ENCODE measurements around the gene C9orf43. TPM values are rescaled to one million over a fixed set of nuclear protein-coding genes. Genes with fewer than 3 reads are reported as not detected.
"Not testable (repeated sequence)": the region's sequence is repeated elsewhere in the genome, so short reads cannot be mapped to it uniquely, and the experiment has no call there.

Gene C9orf43
- total RNA-seq, 1 experiment from 2014 or later = 0.29 TPM

DNA sequence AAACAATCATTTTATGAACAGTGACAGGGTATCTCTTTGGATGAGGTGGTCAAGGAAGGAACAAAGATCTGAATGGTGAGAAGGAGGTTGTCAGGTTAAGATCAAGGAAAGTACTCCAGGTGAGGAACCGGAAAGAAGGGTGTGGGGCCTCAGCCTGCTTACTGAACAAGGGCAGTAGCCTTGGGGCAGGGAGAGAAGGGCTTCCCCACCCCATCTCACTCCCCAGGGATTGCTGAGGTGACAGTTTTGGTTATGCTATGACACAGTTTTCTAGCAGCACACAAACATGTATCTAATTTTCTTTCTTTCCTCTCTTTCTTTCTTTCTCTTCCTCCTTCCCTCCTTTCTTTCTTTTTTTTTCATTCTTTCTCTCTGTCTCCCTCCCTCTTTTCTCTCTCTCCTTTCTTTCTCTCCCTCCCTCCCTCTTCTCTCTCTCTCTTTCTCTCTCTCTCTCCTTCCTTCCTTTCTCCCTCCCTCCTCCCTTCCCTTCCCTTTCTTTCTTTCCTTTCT lies 29.6 kb upstream of the C9orf43 start:
- DNase-seq (ENCODE audit: low read depth) = no peak

DNA sequence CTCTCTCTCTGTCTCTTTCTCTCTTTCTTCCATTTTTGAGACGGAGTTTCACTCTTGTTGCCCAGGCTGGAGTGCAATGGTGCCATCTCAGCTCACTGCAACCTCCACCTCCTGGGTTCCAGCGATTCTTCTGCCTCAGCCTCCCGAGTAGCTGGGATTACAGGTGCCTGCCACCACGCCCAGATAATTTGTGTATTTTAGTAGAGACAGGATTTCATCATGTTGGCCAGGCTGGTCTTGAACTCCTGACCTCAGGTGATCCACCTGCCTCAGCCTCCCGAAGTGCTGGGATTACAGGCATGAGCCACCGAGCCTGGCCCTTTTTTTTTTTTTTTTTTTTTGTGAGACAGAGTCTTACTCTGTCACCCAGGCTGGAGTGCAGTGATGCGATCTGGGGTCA lies 29.1 kb upstream of the C9orf43 start:
- DNase-seq (ENCODE audit: low read depth) = not testable (repeated sequence)

DNA sequence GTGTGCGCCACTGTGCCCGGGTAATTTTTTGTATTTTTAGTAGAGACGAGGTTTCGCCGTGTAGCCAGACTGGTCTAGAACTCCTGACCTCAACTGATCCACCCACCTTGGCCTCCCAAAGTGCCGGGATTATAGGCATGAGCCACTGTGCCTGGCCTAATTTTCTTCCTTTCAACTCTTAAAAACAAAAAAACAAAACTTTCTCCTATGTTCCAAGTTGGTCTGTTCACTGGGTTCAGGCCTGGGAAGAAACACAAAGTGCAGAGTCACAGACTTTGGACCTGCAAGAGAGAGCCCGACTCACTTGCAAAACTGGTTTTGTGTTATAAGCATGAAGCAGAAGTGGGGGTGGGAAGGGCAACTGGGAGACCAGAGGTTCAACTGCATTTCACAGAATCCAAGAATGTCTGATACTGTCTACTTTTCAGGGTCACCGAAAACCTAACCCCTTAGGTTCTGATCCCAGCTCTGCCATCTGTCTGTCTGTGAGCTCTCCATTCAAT lies 28.6 kb upstream of the C9orf43 start:
- DNase-seq (ENCODE audit: low read depth) = no peak

DNA sequence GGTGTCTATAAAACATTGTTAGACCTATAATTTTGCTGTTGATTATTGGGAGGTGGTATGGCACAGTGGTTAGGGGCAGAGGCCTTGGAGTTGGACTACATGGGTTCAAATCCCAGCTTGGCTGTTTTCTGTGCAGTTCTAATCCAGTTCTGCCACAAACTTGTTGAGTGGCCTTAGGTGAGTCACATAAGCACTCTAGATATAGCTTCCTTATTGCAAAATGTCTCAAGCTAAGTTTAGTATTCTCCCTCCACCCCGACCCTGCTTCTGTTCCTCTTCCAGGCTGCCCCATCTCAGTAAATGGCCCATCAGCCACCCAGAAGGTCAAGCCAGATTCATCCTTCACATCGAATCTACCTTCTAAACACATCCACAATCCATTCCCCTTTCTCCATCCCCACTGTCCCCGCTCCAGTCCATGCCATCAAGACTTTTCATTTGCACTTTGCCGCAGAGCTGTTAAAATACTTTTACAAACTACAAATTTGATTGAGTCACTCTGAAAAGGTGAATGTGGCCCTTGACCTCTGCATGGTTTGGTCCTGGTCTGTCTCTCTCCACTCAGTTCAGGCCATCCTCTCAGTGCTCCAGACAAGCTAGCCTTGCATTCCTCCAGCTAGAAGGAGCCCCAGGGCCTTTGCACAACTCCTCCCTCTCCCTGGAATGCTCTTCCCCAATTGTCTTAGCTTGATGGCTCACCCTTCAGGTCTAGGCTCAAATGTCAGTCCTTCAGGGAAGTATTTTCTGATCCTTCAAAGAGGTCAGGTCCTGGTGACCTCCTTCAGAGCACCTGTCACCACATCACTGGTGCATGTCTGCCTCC lies 23.8 kb upstream of the C9orf43 start:
- DNase-seq (ENCODE audit: low read depth) = no peak

DNA sequence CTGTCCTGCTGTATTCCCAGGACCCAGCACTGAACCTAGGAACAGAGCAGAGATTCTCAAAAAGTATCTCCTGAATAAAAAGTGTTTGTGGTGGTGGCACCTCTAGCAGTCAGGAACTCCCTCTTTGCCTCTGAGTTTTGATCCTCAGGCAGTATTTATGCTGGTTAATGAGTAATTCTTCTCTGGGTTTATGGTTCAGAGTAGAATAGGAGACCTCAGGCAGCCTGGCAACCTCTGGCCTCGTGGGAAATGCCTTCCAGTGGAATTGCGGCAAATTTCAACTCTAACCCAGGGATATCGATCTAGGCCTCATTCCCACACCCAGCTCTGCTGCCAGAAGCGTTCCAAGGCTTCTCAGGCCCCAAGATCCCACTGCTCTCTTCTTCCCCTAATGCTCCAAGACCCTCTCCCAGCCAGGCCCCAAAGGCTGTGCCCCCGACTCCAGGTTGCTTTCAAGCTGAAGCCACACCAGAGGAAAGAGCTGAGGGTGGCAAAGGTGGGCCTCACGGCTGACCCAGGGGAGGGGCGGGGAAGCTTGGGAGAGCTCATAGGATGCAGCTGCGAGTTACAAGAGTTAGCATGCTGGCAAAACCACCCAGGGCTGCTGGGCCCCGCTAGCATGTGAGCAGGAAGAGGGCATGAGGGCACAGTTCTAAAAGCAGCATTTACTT lies 22.9 kb upstream of the C9orf43 start:
- no peak for DNase-seq (ENCODE audit: low read depth)

DNA sequence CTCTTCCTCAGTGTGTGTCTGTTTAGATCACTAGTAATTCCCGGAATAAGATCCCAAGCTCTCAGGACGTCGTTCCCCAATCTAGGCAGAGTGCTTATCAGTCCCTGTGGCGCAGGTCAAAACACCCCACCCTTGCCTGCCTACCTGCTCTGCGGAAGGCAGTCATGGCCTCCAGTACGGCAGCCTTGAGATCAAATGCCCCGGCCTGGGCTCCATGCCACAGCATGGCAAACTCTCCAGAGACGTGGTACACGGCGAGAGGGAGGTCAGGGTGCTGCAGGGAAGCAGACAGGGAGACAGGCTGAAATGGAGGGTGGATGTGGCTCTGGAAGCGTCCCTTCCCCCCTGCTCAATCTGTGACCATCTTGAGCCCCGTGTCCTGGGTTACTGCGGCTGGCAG lies 21.7 kb upstream of the C9orf43 start:
- DNase-seq (ENCODE audit: low read depth) = no peak

DNA sequence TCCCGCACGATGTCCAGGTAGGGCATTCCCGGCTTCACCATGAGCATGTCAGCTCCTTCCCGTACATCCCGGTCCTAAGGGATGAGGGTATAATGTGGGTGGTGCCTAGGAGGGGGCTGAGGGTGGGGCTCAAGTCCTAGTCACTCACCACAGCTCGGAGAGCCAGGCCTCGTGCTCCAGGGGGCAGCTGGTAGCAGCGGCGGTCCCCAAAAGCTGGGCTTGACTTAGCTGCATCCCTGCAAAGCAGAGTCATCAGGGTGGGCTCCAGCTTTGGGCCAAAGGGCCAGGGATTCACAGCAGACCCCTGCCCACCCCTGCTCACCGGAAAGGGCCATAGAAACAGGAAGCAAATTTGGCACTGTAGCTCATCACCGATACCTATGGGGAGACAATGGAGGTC lies 21.1 kb upstream of the C9orf43 start:
- no peak for DNase-seq (ENCODE audit: low read depth)

DNA sequence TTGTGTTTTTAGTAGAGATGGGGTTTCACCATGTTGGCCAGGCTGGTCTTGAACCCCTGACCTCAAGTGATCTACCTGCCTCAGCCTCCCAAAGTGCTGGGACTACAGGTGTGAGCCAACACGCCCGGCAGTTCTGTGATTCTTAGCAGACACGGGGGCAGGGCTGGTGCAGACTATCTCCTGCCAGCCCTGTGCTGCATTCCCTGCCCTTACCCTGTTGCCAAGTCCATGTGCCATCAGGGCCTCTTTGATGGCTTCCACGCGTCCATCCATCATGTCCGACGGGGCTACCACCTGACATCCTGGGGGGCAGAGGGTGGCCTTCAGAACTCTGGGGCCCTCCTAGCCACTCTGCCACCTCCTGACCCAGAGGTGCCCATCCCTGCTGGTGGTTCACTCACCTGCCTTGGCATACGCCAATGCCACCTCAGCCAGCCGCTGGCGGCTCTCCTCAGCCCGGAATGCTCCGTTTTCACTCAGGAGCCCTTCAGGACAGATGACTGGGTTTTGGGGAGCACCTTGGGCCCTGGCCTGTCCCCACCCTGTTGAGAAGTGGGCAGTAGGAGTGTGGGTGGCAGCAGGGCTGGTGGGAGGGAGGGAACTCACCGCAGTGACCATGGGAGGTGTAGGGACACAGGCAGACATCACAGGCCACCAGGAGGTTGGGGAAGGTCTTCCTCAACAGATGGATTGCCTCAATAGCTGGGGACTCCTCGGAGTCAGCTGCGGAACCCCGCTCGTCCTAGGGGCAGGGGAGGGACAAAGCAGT lies 20.2 kb upstream of the C9orf43 start:
- DNase-seq (ENCODE audit: low read depth) = no peak

DNA sequence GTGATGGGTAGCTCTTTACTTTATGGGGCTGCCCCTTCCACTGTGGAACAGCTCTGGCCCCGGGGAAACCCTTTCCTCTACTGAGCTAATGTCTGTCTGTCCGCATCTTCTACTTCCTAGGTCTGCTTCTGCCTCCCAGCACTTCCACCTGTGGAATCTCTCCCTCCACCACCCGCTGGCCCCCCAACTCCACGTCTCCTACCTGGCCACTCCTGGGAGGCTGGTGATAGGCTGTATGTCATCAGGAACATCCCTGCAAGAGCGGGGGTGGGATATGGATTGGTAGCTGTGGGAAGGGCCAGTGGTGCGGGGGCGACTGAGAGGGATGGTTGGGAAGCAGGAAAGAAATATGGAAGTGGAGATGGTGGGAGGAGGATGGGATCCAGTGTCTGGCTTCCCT lies 18.6 kb upstream of the C9orf43 start:
- no peak for DNase-seq (ENCODE audit: low read depth)

DNA sequence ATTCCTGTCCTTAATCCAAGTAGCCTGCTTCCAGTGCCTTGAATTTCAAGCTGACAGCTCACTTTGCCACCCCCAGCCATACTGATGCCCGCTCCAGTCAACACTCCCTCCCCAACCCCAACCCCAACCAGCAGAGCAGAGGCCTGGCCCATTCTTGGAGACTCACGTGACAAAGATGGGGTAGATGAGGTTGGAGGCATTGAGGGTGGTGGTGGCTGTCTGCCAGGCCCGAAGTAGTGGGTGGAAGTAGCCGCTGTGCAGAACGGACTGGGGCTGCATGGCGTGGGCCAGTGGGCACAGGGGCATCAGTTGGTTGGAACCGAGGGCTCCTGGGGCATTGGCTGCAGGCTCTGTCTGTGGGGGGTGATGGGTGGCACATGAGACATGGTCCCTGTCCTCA lies 17.3 kb upstream of the C9orf43 start:
- DNase-seq (ENCODE audit: low read depth) = no peak

DNA sequence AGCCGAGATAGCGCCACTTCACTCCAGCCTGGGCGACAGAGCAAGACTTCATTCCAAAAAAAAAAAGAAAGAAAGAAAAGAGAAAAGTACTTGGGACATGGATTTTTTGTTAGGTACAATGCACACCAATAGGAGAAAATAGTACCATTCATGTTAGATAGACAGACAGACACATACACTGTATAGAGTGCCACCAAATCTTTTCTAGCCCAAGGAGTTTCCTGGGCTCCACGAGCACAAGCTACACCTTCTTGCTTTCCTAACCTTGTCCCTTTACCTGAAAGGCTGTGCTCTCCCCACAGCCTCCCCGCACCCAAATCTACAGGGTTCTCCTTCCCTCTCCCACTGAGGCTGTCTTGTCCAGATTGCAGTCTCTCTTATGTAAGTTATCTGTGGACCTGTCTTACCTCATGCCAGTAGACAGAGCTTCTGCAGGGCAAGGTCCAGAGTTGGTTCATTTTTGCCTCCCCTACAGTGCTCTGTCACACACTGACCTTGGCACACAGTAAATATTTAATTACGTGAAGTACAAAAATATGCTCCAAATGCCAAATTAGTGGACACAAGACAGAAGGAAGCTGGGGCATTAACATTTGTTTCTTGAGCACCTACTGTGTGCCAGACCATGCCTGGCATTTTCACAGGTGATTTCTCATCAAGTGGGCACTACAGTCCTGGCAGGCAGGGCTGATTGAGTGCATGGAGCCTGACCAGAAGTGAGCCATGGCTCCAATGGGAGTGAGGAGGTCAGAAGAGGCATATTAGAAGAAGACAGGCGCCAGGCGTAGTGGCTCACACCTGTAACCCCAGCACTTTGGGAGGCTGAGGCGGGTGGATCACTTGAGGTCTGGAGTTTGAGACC lies 15.3 kb upstream of the C9orf43 start:
- DNase-seq (ENCODE audit: low read depth) = no peak

DNA sequence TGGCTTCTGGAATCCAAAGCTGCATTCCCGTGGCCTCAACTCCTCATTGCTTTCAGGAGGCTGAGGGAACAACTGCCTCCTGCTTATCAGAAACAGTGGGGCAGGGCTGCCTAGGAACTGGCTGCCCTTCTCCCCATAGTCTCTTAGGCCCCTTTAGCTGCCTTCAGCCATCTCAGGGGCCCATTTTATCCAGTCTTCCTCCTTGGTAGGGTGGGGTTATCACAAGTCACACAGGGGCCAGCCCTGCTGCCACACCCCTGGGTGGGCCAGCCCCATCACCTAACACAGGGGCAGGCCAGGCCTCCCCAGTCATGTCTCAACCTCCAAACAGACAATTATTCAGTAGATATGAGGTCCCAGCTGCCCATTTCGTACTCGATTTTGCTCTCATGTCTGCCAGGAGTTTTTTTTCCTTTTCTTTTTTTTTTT lies 13.3 kb upstream of the C9orf43 start:
- DNase-seq (ENCODE audit: low read depth) = no peak

DNA sequence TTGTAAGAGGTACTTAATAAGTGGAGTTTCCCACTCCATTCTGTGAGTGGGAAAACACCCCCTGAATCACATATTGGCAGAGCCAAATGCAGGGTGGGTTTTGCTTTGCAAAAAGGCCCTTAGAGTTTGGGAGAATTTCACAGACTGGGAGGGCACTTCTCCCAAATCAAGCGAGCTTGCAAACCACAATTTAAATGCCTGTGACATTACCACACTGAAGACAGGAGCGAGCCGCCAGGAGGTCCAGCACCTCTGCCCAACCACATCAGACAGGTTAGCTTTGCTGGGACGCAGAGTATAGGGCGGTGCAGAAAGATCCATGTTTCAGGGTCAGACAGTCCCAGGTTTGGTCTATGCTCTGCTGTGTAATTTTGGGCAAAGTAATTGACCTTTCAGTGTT lies 11.8 kb upstream of the C9orf43 start:
- no peak for DNase-seq (ENCODE audit: low read depth)

DNA sequence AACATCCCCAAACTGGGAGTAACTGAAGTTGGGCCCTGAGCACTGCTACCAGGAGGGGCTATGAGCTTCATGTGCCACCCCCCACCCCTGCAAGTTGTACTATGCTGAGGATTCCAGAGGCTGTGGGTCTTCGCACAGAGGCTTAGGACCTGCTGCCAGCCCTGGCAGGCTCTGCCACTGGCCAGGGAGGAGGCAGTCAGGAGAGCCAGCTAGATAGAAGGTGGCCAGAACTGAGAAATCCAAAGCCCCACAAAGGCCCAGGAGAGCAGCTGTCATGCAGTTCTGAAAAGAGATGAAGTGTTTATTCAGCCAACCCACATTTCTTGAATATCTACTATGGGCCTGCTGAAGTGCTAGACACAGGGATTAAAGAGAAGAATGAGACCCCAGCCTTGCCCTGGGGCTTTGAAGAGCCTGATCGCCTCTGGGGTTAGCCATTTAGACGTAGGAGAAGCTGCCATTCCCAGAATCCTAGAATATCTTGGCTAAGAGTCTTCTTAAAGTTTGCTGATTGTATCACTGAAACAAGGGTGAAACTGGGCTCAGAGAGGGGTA lies 10.8 kb upstream of the C9orf43 start:
- DNase-seq (ENCODE audit: low read depth) = no peak

DNA sequence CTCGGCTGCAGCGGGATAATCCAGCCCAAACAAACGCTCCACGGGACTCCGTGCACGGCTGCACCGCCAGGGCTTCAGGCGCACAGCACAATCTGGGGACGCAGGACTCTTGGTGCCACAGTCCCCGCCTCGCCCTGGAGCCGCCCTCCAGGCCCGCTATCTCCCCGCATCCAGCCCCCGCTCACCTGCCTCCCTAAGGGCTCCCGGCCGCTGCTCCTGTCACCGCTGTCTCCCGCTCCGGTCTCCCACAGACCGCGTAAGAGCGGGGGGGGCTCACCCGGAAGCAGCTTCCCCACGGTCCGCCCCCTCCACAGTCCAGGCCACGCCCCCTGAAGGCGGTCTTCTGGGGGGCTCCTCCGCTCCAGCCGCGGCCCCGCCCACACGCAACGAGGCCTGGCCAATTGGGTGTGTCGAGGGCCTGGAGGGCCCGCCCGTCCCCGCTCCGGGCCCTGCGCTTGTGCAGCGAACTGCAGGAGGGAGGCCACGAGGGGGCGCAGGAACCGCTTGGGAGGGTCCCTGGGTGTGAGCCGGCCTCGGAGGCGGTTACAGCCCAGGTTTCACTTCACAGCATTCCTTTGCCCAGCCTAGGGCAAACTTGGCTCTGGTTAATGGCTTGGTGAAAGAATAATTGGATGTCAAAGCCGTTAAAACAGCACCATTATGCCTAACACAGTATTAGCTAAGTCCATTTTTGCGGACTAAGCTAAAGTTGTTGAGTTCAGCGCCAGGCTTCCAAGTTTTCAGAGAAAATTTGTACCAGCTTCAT lies 9.3 kb upstream of the C9orf43 start, which contains the start of gene ALAD:
Gene ALAD (minus strand): TSS at position 258 of the 766 bp plus-strand sequence. CDS start 7,725 bp downstream, outside the sequence.
- peak; percentile 97 for DNase-seq (ENCODE audit: low read depth)

DNA sequence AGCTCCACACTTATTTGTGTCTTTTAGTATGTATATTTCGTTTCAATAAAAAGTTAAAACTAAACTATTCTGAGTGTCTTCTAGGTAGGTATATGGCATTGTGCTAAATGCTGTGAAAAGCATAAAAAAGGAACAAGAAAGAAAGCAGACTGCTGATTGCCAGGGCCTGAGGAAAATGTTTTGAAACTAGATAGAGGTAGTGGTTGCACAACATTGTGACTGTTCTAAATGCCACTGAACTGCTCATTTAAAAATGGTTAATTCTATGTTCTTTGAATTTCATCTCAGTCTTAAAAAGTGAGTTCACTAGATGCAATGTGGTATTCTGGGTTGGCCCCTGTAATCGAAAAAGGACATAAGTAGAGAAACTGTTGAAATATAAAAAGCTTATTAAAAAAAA lies 6.9 kb upstream of the C9orf43 start:
- DNase-seq (ENCODE audit: low read depth) = no peak

DNA sequence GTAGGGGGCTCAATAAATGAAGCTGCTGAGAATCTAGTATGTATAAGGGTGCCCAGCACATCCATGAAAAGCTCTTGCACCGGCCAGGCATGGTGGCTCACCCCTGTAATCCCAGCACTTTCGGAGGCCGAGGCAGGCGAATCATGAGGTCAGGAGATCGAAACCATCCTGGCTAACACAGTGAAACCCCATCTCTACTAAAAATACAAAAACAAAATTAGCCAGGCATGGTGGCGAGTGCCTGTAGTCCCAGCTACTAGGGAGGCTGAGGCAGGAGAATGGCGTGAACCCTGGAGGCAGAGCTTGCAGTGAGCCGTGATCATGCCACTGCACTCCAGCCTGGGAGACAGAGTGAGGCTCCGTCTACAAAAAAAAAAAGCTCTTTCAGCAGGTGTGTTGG lies 4.2 kb upstream of the C9orf43 start:
- not testable (repeated sequence) for DNase-seq (ENCODE audit: low read depth)

DNA sequence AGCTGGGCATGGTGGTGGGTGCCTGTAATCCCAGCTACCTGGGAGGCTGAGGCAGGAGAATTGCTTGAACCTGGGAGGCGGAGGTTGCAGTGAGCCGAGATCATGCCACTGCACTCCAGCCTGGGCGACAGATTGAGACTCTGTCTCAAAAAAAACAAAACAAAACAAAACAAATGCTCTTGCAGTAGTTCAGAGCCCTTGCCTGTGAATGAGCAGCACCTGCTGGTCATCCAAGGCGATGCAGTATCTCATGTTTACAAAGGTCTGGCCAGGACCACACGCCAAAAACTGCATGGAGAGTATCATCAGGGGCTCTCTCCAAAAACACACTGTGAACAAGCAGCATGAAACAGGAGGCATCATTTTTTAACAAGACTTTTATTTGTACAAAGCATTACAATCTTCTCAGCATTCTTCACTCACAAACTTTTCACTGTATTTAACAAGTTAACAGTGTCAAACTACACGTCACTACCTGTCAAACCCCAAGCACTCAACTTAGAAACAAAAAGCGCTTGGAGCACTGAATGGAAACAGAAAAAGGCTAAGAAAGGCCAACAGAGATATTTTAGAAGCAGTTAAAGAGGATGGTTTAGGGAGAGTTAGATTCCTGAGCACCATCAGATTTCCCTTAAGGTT lies 3.6 kb upstream of the C9orf43 start:
- DNase-seq (ENCODE audit: low read depth) = peak; percentile 69

DNA sequence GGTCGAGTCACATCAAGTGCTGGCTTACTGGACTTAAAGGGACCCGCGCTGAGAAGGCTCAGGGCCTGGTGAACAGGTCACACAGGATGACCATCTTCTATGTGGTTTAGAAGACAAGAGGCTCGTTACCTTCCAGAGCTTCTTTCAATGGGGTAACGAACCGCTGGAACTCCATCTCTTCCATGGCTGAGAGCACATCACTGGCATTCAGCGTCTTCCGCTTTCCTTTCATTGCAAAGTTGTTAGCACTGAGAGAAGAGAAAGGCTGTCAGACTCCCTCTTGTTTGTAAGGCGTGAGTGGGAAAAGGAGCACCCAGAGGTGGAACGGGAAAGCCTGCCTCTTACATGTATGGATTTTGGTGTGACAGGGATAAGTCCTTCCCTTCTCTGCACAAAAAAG lies 1.1 kb upstream of the C9orf43 start:
- no peak for DNase-seq (ENCODE audit: low read depth)

All from LHCN-M2 (cell line).